C4-2B (cell line): ENCODE data around the gene SUSD1.

Source experiments
- ZFX ChIP-seq: fragments of 450-650 bp; IDR thresholded peaks from 2 replicates; pipeline ENCODE4 v1.6.1; 2017
- TF ChIP-seq, protein P1 (sequence below): fragments of 450-650 bp; conservative IDR thresholded peaks from 2 replicates; pipeline ENCODE4 v1.5.1; 2017; ENCODE audit warnings: mild to moderate bottlenecking

DNA sequence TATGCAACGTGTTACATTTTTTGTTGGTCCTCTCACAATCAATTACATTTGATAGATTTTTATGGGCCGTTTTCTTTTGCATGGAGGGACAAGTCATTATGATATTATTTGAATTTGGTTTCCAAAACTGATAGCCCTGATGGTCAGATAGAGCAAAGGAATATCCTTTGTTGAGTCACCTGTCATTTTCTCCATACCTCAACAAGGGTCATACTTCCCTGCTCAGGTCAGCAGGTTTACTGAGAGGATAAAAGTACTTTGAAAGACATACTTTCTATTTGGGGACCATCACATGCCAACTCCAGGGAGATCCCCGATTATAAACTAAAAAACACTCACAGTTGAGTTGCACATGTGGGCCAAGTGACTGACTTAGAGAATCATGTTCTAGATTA lies 132.9 kb downstream of the SUSD1 start:
- TF ChIP-seq, protein P1, sequence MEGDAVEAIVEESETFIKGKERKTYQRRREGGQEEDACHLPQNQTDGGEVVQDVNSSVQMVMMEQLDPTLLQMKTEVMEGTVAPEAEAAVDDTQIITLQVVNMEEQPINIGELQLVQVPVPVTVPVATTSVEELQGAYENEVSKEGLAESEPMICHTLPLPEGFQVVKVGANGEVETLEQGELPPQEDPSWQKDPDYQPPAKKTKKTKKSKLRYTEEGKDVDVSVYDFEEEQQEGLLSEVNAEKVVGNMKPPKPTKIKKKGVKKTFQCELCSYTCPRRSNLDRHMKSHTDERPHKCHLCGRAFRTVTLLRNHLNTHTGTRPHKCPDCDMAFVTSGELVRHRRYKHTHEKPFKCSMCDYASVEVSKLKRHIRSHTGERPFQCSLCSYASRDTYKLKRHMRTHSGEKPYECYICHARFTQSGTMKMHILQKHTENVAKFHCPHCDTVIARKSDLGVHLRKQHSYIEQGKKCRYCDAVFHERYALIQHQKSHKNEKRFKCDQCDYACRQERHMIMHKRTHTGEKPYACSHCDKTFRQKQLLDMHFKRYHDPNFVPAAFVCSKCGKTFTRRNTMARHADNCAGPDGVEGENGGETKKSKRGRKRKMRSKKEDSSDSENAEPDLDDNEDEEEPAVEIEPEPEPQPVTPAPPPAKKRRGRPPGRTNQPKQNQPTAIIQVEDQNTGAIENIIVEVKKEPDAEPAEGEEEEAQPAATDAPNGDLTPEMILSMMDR: no peak
- TF ChIP-seq ZFX: no peak
